Esophagus squamous epithelium (tissue), 4 donors: Measurements from ENCODE around the gene DLGAP1.

Experiments
- POLR2A ChIP-seq, 4 donors: fragments of 450-650 bp; IDR thresholded peaks; one replicate each; pipeline ENCODE4 v1.6.1; 2017; ENCODE audit warnings: antibody characterized with exemption in 4 of 4, mild to moderate bottlenecking in 4 of 4, moderate library complexity in 3 of 4
- TF ChIP-seq, protein P1 (sequence below), 6 experiments: fragments of 450-650 bp in 4 of 6; fragments of 200-600 bp in 2 of 6; sonication (generic) in 2 of 6; IDR thresholded peaks; one replicate each; pipeline ENCODE4 v1.5.1; 2016 to 2019; ENCODE audit warnings: antibody characterized with exemption in 6 of 6, mild to moderate bottlenecking in 4 of 6, moderate library complexity in 4 of 6

GRCh38 chr18:3867236-3867635 lies 587.9 kb downstream of the DLGAP1 start:
- TF ChIP-seq, protein P1, sequence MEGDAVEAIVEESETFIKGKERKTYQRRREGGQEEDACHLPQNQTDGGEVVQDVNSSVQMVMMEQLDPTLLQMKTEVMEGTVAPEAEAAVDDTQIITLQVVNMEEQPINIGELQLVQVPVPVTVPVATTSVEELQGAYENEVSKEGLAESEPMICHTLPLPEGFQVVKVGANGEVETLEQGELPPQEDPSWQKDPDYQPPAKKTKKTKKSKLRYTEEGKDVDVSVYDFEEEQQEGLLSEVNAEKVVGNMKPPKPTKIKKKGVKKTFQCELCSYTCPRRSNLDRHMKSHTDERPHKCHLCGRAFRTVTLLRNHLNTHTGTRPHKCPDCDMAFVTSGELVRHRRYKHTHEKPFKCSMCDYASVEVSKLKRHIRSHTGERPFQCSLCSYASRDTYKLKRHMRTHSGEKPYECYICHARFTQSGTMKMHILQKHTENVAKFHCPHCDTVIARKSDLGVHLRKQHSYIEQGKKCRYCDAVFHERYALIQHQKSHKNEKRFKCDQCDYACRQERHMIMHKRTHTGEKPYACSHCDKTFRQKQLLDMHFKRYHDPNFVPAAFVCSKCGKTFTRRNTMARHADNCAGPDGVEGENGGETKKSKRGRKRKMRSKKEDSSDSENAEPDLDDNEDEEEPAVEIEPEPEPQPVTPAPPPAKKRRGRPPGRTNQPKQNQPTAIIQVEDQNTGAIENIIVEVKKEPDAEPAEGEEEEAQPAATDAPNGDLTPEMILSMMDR (IDR thresholded peaks at IDR 0.05), result no peak
- no peak for TF ChIP-seq POLR2A (IDR thresholded peaks at IDR 0.05)
